Measurements from ENCODE around the gene MID1. TPM values are rescaled to one million over a fixed set of nuclear protein-coding genes. Genes with fewer than 3 reads are reported as not detected.
A peak's percentile ranks its signal among the peaks of the same experiment; 100 is the strongest.

Gene MID1
- total RNA-seq, 4 donors from 2014 or later, result 6.7 to 17.7 (median 10.9) TPM

DNA sequence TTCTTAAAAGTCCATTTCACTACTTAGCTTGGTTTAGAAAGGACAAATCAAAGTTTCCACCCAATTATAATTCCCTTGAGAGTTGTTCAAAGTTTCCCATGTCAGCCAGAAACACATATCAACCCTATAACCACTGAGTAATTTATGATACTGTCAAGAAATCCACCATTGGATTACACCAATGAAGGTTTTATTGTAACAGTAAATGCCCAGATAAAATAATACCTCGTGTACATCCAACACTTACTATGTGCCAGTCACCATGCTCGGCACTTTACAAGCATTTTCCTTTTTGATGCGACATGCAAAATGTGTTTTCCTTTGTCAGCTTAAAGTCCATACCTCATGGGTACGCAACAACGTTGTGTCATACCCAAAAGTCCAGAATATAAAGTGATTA lies 64.0 kb downstream of the MID1 start:
- WGBS, 2 donors, result 85 to 98% methylated on average over 5 of the region's 5 CpGs
- H3K36me3 ChIP-seq, result no peaks in the 10 kb centered on the region
- H3K27ac ChIP-seq, result no peak overlapping the region
- H3K4me1 ChIP-seq, result no peaks in the 10 kb centered on the region
- no peak overlapping the region for H3K4me3 ChIP-seq
- H3K27me3 ChIP-seq, result no peaks in the 10 kb centered on the region
- H3K9me3 ChIP-seq, result no peaks in the 10 kb centered on the region
- DNase-seq (ENCODE audit: low spot score in 2 of 2), result no peak
- TF ChIP-seq EP300 (IDR thresholded peaks at IDR 0.05), result no peak

GRCh38 chrX:10555846-10556245 lies 64.5 kb downstream of the MID1 start:
- WGBS, 2 donors, result 58 to 62% methylated on average over 4 of the region's 4 CpGs

DNA sequence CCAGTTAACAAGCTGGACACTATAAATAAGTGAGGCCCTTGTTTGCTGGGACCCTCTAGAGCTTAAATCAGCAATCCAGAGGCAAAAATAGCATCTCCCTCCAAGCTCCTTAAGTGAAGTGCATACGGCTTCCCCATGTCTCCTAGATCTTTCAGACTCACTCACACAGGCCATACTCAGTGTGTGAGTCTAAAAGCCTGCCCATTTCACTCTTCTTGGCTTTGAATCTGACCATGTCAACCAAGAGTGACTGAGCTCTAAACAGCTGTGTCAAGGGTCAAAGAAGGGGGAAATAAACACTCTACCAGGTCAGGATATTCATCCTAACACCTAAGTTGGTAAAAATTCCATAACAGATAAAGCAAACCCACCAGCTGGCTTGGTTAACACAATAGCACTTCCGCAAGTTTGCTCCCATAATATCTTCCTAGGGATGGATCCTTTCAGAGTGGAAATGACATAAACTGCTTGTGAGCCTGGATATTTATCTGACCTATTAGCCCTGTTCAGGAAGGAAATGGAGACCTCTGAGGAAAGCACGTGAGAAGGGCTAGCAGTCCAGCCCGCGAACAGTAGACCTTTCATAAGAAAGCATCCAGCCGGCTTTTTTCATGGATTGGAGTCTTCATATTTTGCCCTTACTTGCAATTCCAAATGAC lies 65.6 kb downstream of the MID1 start:
- Histone ChIP-seq H3K9me3 (no peaks in the 10 kb centered on the region), H3K4me3 (no peak overlapping the region), H3K4me1 (no peaks in the 10 kb centered on the region), H3K36me3 (no peaks in the 10 kb centered on the region), H3K27ac (peak overlapping the region in 1 of 4 donors; percentile 41), H3K27me3 (no peaks in the 10 kb centered on the region)
- WGBS, 2 donors, result 42 to 51% methylated on average over 6 of the region's 6 CpGs
- TF ChIP-seq EP300 (IDR thresholded peaks at IDR 0.05) (peak in 1 of 2 donors; percentile 18), POLR2A (IDR thresholded peaks at IDR 0.05) (no peak), CTCF (IDR thresholded peaks at IDR 0.05) (no peak)
- no peak for DNase-seq (ENCODE audit: low spot score in 2 of 2)

More at GRCh38 chrX:10555846-10556245, 64.5 kb downstream of the MID1 start:
- Histone ChIP-seq H3K9me3 (no peaks in the 10 kb centered on the region), H3K36me3 (no peaks in the 10 kb centered on the region), H3K4me3 (no peak overlapping the region), H3K27ac (no peak overlapping the region), H3K4me1 (no peaks in the 10 kb centered on the region), H3K27me3 (no peaks in the 10 kb centered on the region)
- TF ChIP-seq POLR2A (IDR thresholded peaks at IDR 0.05) (no peak), EP300 (IDR thresholded peaks at IDR 0.05) (no peak), CTCF (IDR thresholded peaks at IDR 0.05) (no peak)
- DNase-seq (ENCODE audit: low spot score in 2 of 2), result no peak

DNA sequence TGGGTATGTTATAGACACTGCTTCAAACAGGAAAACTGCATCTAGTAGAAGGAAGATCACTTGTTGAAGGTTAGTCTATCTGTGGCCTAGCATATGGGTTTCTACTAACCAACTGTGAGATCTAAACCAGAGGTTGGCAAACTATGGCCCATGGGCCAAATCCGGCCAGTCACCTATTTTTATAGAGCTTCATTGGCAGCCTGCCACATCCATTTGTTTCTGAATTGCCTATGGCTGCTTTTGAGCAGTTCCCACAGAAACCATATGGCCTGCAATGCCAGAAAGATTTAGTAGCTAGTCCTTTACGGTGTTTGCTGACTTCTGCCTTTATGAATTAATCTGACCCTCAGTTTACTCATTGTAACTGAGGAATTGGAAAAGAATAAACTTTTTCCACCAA lies 71.1 kb downstream of the MID1 start:
- DNase-seq (ENCODE audit: low spot score in 2 of 2), result no peak
- TF ChIP-seq EP300 (IDR thresholded peaks at IDR 0.05) (no peak), POLR2A (IDR thresholded peaks at IDR 0.05) (no peak), CTCF (IDR thresholded peaks at IDR 0.05) (no peak)

DNA sequence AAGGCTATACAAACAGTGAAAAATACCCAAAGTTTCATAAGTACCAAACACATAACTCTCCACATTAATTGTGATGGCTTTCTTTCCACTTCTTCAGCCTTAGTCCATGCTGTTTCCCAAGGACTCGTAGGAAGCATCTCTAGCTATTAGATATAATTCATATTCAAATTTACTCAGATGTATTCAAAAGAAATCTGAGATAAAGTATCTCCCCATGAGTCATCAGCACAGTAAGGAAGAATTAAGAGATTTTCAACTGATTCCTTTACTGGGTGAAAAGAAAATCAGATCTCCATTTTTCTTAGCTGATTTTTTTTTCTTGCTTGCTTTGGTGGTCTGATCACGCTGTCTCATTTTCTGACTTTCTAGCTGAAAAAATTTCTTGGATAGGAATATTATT lies 71.7 kb downstream of the MID1 start:
- Histone ChIP-seq H3K36me3 (no peaks in the 10 kb centered on the region), H3K27me3 (no peaks in the 10 kb centered on the region), H3K4me3 (no peak overlapping the region), H3K27ac (no peak overlapping the region), H3K9me3 (no peaks in the 10 kb centered on the region), H3K4me1 (no peaks in the 10 kb centered on the region)
- no peak for TF ChIP-seq POLR2A (IDR thresholded peaks at IDR 0.05)
- TF ChIP-seq CTCF (IDR thresholded peaks at IDR 0.05), result no peak
- TF ChIP-seq EP300 (IDR thresholded peaks at IDR 0.05), result no peak
- no peak for DNase-seq (ENCODE audit: low spot score in 2 of 2)
- WGBS, 2 donors, result 63 to 81% methylated on average over 2 of the region's 2 CpGs

More for the DNA sequence above, 71.1 kb downstream of the MID1 start:
- Histone ChIP-seq H3K4me3 (no peak overlapping the region), H3K4me1 (no peaks in the 10 kb centered on the region), H3K27ac (no peak overlapping the region), H3K27me3 (no peaks in the 10 kb centered on the region), H3K36me3 (no peaks in the 10 kb centered on the region), H3K9me3 (no peaks in the 10 kb centered on the region)
- WGBS, 2 donors, result 65 to 81% methylated on average over 2 of the region's 2 CpGs

Data from tibial nerve (tissue), 4 donors.